HepG2 (cell line): Measurements from ENCODE around the gene NCMAP. TPM values are rescaled to one million over a fixed set of nuclear protein-coding genes. Genes with fewer than 3 reads are reported as not detected.
A peak's percentile ranks its signal among the peaks of the same experiment; 100 is the strongest.

ENCODE experiments used
- CREM ChIP-seq, 2 experiments: sonication (generic) in 1 of 2; formaldehyde crosslinking in 1 of 2; IDR thresholded peaks; 2 replicates each; pipeline versions ENCODE4 v1.4.0 to v1.6.1; 2016 to 2020; ENCODE audit warnings: antibody characterized with exemption in 1 of 2, mild to moderate bottlenecking in 1 of 2, missing genetic modification reagents in 1 of 2
- FIP1L1 ChIP-seq: fragments of 200-400 bp; formaldehyde crosslinking; IDR thresholded peaks from 2 replicates; pipeline ENCODE4 v1.6.1; 2018; ENCODE audit warnings: low read depth, mild to moderate bottlenecking, low read length, moderate library complexity, borderline replicate concordance; ENCODE audit not compliant: insufficient read depth
- GATA4 ChIP-seq: sonication (generic); IDR thresholded peaks from 2 replicates; pipeline ENCODE4 v1.6.1; 2016; ENCODE audit warnings: antibody characterized with exemption, low read depth, borderline replicate concordance
- SAP130 ChIP-seq: IDR thresholded peaks from 2 replicates; pipeline ENCODE4 v1.6.1; 2016; ENCODE audit warnings: low read depth
- SIX1 ChIP-seq: sonication (generic); formaldehyde crosslinking; IDR thresholded peaks from 2 replicates; pipeline ENCODE4 v1.4.0; 2020; ENCODE audit warnings: missing genetic modification reagents, borderline replicate concordance
- TRIM24 ChIP-seq: sonication (generic); formaldehyde crosslinking; IDR thresholded peaks from 2 replicates; pipeline ENCODE4 v1.8.0; 2022; ENCODE audit warnings: mild to moderate bottlenecking, missing genetic modification reagents
- XBP1 ChIP-seq: sonication (generic); formaldehyde crosslinking; IDR thresholded peaks from 2 replicates; pipeline ENCODE4 v1.5.0; 2020; ENCODE audit warnings: missing genetic modification reagents
- ZKSCAN5 ChIP-seq: sonication (generic); formaldehyde crosslinking; IDR thresholded peaks from 2 replicates; pipeline ENCODE4 v1.5.1; 2020; ENCODE audit warnings: mild to moderate bottlenecking, missing genetic modification reagents
- ZNF737 ChIP-seq: sonication (generic); formaldehyde crosslinking; IDR thresholded peaks from 2 replicates; pipeline ENCODE4 v1.5.0; 2020; ENCODE audit warnings: missing genetic modification reagents, mild to moderate bottlenecking, borderline replicate concordance
- polyA plus RNA-seq, 8 experiments: library from polyadenylated mRNA; depleted of rRNA in 3 of 8; stranded (reverse) in 7 of 8; unstranded in 1 of 8; fragments of >200 nt; fragmentation: Illumina TruSeq in 4 of 8; extraction: Trizol in 4 of 8; gene quantifications; 2 replicates each; pipeline versions ENCODE4 v1.2.1 to v1.2.3, GENCODE V29; 2011 to 2016; ENCODE audit warnings: low read depth in 4 of 8, missing spikeins in 1 of 8, mixed read lengths in 1 of 8; ENCODE audit not compliant: insufficient read depth in 1 of 8
- total RNA-seq, 5 experiments: library from RNA; depleted of rRNA; stranded (reverse); fragments of >200 nt; fragmentation: Illumina TruSeq; extraction: Trizol; gene quantifications; 2 replicates each; pipeline ENCODE4 v1.2.3, GENCODE V29; 2016; ENCODE audit warnings: low read depth in 1 of 5
- TF ChIP-seq, protein P1 (sequence below): sonication (generic); formaldehyde crosslinking; IDR thresholded peaks from one replicate; pipeline ENCODE4 v1.5.1; 2020; ENCODE audit warnings: mild to moderate bottlenecking, missing genetic modification reagents; ENCODE audit errors: not compliant biosample characterization
- TF ChIP-seq, protein P2 (sequence below): sonication (generic); formaldehyde crosslinking; IDR thresholded peaks from 2 replicates; pipeline ENCODE4 v1.4.0; 2020; ENCODE audit warnings: missing genetic modification reagents, low read depth, mild to moderate bottlenecking, borderline replicate concordance
- TF ChIP-seq, protein P3 (sequence below): sonication (generic); formaldehyde crosslinking; IDR thresholded peaks from 2 replicates; pipeline ENCODE4 v1.9.0; 2021; ENCODE audit warnings: missing genetic modification reagents, mild to moderate bottlenecking, borderline replicate concordance
- TF ChIP-seq, protein P4 (sequence below): sonication (generic); formaldehyde crosslinking; IDR thresholded peaks from 2 replicates; pipeline ENCODE4 v1.9.0; 2022; ENCODE audit warnings: low read depth, missing genetic modification reagents
- TF ChIP-seq, protein P5 (sequence below): sonication (generic); formaldehyde crosslinking; conservative IDR thresholded peaks from 2 replicates; pipeline ENCODE4 v1.8.1; 2023; ENCODE audit warnings: missing genetic modification reagents

The NCMAP gene
- total and polyA plus RNA-seq, 2 of the 13 experiments (the other 11 are each of a cell fraction or from before 2014, with no cell fraction given): 2.7 to 20.0 TPM

DNA sequence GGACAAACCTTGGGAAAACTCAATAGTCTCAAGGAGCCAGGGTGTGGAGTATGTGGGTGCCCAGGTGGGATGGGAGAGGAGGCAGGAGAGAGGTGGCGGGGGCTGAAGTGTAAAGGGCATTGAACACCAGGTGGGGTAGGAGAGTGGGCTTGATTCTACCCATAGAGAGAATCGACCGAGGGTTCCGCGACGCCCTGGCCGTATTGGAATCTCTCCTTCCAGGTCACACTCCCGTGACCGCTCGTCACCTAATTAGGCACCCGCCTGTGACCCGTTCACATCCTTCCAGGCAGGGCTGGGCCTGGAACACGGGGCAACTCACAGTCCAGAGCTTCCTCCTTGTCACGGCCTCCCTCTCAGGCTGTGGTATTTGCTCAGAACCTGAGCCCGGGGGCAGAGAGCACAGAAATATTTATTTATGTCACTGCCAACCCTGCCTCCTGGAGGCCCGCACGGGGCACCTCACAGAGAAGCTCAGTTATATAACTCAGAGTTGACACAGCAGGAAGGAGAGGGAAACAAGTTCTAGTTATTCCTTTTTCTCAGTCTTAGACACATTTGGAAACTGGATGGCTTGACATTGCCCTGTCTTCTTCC lies 12.0 kb downstream of the NCMAP start (continued):
- TF ChIP-seq, protein P1, sequence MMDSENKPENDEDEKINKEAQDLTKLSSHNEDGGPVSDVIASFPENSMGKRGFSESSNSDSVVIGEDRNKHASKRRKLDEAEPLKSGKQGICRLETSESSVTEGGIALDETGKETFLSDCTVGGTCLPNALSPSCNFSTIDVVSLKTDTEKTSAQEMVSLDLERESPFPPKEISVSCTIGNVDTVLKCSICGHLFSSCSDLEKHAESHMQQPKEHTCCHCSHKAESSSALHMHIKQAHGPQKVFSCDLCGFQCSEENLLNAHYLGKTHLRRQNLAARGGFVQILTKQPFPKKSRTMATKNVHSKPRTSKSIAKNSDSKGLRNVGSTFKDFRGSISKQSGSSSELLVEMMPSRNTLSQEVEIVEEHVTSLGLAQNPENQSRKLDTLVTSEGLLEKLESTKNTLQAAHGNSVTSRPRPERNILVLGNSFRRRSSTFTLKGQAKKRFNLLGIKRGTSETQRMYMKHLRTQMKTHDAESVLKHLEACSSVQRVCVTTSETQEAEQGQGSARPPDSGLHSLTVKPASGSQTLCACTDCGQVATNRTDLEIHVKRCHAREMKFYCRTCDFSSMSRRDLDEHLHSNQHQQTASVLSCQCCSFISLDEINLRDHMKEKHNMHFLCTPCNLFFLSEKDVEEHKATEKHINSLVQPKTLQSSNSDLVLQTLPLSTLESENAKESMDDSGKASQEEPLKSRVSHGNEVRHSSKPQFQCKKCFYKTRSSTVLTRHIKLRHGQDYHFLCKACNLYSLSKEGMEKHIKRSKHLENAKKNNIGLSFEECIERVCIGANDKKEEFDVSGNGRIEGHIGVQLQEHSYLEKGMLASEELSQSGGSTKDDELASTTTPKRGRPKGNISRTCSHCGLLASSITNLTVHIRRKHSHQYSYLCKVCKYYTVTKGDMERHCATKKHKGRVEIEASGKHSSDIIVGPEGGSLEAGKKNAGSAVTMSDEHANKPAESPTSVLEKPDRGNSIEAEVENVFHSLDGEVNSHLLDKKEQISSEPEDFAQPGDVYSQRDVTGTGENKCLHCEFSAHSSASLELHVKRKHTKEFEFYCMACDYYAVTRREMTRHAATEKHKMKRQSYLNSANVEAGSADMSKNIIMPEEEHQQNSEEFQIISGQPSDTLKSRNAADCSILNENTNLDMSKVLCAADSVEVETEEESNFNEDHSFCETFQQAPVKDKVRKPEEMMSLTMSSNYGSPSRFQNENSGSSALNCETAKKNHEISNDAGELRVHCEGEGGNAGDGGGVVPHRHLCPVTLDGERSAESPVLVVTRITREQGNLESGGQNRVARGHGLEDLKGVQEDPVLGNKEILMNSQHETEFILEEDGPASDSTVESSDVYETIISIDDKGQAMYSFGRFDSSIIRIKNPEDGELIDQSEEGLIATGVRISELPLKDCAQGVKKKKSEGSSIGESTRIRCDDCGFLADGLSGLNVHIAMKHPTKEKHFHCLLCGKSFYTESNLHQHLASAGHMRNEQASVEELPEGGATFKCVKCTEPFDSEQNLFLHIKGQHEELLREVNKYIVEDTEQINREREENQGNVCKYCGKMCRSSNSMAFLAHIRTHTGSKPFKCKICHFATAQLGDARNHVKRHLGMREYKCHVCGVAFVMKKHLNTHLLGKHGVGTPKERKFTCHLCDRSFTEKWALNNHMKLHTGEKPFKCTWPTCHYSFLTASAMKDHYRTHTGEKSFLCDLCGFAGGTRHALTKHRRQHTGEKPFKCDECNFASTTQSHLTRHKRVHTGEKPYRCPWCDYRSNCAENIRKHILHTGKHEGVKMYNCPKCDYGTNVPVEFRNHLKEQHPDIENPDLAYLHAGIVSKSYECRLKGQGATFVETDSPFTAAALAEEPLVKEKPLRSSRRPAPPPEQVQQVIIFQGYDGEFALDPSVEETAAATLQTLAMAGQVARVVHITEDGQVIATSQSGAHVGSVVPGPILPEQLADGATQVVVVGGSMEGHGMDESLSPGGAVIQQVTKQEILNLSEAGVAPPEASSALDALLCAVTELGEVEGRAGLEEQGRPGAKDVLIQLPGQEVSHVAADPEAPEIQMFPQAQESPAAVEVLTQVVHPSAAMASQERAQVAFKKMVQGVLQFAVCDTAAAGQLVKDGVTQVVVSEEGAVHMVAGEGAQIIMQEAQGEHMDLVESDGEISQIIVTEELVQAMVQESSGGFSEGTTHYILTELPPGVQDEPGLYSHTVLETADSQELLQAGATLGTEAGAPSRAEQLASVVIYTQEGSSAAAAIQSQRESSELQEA (CRISPR knock-in tag): peak; percentile 73
- TF ChIP-seq FIP1L1 (no peak), CREM (IDR thresholded peaks at IDR 0.05) (peak; percentile 85), CREM (CRISPR knock-in tag; IDR thresholded peaks at IDR 0.05) (no peak), ZNF737 (no peak), ZKSCAN5 (CRISPR knock-in tag) (no peak), TRIM24 (CRISPR knock-in tag) (peak; percentile 66; the same call in 1 of the 2 replicates), XBP1 (CRISPR knock-in tag) (no peak), SAP130 (CRISPR knock-in tag) (peak; percentile 89), SIX1 (peak; percentile 49; the same call in 1 of the 2 replicates), GATA4 (no peak)
- TF ChIP-seq, protein P2, sequence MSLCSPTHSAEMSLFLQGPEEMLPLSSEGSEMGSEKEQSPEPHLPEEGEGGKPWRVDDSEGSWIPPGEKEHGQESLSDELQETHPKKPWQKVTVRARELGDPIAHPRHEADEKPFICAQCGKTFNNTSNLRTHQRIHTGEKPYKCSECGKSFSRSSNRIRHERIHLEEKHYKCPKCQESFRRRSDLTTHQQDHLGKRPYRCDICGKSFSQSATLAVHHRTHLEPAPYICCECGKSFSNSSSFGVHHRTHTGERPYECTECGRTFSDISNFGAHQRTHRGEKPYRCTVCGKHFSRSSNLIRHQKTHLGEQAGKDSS (CRISPR knock-in tag): peak; percentile 58; the same call in 1 of the 2 replicates
- TF ChIP-seq, protein P3, sequence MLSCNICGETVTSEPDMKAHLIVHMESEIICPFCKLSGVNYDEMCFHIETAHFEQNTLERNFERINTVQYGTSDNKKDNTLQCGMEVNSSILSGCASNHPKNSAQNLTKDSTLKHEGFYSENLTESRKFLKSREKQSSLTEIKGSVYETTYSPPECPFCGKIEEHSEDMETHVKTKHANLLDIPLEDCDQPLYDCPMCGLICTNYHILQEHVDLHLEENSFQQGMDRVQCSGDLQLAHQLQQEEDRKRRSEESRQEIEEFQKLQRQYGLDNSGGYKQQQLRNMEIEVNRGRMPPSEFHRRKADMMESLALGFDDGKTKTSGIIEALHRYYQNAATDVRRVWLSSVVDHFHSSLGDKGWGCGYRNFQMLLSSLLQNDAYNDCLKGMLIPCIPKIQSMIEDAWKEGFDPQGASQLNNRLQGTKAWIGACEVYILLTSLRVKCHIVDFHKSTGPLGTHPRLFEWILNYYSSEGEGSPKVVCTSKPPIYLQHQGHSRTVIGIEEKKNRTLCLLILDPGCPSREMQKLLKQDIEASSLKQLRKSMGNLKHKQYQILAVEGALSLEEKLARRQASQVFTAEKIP: no peak
- TF ChIP-seq, protein P4, sequence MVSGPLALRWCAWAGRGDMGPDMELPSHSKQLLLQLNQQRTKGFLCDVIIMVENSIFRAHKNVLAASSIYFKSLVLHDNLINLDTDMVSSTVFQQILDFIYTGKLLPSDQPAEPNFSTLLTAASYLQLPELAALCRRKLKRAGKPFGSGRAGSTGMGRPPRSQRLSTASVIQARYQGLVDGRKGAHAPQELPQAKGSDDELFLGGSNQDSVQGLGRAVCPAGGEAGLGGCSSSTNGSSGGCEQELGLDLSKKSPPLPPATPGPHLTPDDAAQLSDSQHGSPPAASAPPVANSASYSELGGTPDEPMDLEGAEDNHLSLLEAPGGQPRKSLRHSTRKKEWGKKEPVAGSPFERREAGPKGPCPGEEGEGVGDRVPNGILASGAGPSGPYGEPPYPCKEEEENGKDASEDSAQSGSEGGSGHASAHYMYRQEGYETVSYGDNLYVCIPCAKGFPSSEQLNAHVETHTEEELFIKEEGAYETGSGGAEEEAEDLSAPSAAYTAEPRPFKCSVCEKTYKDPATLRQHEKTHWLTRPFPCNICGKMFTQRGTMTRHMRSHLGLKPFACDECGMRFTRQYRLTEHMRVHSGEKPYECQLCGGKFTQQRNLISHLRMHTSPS (CRISPR knock-in tag): peak; percentile 93
- TF ChIP-seq, protein P5, sequence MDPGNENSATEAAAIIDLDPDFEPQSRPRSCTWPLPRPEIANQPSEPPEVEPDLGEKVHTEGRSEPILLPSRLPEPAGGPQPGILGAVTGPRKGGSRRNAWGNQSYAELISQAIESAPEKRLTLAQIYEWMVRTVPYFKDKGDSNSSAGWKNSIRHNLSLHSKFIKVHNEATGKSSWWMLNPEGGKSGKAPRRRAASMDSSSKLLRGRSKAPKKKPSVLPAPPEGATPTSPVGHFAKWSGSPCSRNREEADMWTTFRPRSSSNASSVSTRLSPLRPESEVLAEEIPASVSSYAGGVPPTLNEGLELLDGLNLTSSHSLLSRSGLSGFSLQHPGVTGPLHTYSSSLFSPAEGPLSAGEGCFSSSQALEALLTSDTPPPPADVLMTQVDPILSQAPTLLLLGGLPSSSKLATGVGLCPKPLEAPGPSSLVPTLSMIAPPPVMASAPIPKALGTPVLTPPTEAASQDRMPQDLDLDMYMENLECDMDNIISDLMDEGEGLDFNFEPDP (CRISPR knock-in tag): no peak
